ENCODE measurements around the gene THUMPD2.
"Not testable (repeated sequence)": the region's sequence is repeated elsewhere in the genome, so short reads cannot be mapped to it uniquely, and the experiment has no call there.

The THUMPD2 gene, protein sequence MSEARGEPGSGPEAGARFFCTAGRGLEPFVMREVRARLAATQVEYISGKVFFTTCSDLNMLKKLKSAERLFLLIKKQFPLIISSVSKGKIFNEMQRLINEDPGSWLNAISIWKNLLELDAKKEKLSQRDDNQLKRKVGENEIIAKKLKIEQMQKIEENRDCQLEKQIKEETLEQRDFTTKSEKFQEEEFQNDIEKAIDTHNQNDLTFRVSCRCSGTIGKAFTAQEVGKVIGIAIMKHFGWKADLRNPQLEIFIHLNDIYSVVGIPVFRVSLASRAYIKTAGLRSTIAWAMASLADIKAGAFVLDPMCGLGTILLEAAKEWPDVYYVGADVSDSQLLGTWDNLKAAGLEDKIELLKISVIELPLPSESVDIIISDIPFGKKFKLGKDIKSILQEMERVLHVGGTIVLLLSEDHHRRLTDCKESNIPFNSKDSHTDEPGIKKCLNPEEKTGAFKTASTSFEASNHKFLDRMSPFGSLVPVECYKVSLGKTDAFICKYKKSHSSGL

GRCh38 chr2:39778775-39779340 is at the start of gene THUMPD2:
Gene THUMPD2, minus strand, starts transcription at chr2:39779258. Its CDS starts 19 bp downstream, at chr2:39779239.
- peak; percentile 26 for DNase-seq (ENCODE audit: low read depth)

DNA sequence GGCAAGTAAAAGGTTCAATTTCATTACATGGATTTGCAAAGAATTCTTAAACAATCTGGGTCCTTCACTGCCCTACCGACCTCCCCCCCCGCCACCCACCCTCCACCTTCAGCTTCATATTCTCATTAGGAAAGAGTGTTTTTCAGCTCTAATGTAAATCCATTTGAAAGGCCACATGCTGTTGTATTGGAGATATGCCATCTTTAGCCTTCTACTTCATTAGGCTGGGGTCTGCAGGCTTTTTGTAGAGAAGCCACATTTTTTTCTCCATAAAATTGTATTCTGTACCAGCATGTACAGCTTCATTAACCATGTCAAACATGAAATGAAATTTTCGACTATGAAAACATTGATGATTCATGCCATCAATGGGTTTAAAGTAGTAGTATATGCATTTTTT is 42.8 kb upstream of the THUMPD2 start:
- no peak for DNase-seq (ENCODE audit: low read depth)

GRCh38 chr2:39816845-39817244 is 37.8 kb upstream of the THUMPD2 start:
- no peak for DNase-seq (ENCODE audit: low read depth)

- no peak for DNase-seq (ENCODE audit: low read depth)
Observed at GRCh38 chr2:39816428-39816827, 37.4 kb upstream of the THUMPD2 start.

- peak; percentile 22 for DNase-seq (ENCODE audit: low read depth)
Observed at GRCh38 chr2:39805936-39806608, 27.0 kb upstream of the THUMPD2 start.

- no peak for DNase-seq (ENCODE audit: low read depth)
Observed at GRCh38 chr2:39803839-39804238, 24.8 kb upstream of the THUMPD2 start.

GRCh38 chr2:39800752-39801151 is 21.7 kb upstream of the THUMPD2 start:
- no peak for DNase-seq (ENCODE audit: low read depth)

DNA sequence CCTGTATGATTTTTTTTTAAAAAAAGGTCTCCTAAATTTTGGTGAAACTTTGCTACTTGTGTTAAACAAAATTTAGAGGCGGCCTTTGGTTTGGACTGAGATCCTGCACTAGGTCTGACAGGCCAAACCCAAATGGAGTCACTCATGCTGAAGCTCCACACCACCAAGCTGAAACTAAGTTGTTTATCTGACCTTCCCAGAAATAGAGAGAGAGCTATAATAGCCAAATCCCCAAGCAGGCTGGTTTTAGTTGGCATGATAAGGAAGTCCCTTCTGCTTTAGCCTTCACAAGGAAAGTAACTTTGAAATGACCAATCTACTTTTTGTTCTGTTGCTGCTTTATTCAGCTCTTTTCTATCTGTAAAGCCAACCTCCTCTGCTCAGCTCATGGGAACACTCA is 17.1 kb upstream of the THUMPD2 start:
- DNase-seq (ENCODE audit: low read depth) = no peak

- DNase-seq (ENCODE audit: low read depth) = not testable (repeated sequence)
Observed at GRCh38 chr2:39790216-39790818, 11.3 kb upstream of the THUMPD2 start.

- DNase-seq (ENCODE audit: low read depth) = no peak
Observed at GRCh38 chr2:39787950-39788349, 8.9 kb upstream of the THUMPD2 start.

DNA sequence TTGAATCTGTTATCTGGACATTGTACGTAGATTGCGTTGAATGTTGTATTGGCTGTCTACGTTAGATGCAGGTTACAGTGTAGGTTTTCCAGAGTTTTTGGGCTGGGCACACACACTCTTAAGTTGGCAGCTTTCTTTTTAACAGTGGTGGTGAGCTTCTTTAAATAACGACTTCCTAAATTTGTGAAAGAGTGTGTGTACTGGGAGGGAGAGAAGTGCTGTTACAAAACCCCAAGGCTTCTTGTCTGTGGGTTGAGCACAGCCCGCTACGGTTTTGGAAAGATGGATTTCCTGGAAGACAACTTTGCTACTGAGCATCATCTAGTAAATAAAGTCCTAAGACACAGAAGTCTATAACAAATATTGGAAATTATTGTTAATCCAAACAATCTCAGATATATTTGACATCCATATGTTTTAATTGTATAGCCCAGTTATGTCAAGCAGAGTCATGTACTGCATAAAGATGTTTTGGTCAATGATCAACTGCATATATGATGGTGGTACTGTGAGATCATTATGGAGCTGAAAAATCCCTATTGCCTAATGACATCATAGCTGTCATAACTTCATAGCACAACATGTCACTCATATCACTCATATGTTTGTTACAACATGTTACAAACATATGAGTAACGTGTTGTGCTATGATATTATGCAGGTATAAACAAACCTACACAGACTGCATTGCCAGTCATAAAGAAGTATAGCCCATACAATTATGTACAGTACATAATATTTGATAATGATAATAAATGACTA is 7.9 kb upstream of the THUMPD2 start:
- DNase-seq (ENCODE audit: low read depth) = no peak

DNA sequence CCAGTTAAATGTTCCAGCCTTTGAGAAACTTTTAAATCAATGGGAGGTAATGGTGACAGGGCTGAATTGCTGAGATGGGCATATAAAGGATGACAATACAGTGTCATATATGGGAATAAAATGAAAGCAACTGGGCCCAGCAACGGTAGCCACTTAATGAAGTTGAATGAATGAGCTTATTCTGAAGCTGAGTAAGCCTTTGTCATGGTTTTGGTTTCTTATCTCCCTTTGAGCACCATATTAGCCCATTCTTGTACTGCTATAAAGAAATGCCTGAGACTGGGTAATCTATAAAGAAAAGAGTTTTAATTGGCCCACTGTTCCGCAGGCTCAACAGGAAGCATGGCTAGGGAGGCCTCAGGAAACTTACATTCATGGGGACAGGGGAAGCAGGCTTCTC is 3.5 kb upstream of the THUMPD2 start:
- DNase-seq (ENCODE audit: low read depth) = no peak

DNA sequence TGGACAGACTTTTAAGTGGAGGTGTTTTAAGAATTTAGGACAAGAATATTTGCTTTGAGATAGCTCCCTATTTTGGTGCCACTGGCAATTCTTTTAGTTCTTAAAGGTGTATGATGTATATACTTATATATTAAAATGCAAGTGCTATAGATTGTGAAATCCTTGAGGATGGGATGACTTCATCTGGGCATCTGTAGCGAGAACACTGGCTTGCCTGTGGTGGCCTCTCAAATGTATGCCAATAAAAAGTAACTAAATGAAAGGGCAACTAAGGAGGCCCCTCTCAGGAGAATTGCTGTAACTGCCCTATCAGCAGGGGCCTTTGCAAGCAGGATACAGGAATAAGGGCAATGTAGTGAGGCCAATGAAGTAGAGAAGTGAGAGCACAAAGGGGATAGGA is 2.6 kb upstream of the THUMPD2 start:
- no peak for DNase-seq (ENCODE audit: low read depth)

GRCh38 chr2:39780825-39781600 is 2.0 kb upstream of the THUMPD2 start:
- no peak for DNase-seq (ENCODE audit: low read depth)

GRCh38 chr2:39779927-39780326 is 869 bp upstream of the THUMPD2 start:
- DNase-seq (ENCODE audit: low read depth) = no peak

DNA sequence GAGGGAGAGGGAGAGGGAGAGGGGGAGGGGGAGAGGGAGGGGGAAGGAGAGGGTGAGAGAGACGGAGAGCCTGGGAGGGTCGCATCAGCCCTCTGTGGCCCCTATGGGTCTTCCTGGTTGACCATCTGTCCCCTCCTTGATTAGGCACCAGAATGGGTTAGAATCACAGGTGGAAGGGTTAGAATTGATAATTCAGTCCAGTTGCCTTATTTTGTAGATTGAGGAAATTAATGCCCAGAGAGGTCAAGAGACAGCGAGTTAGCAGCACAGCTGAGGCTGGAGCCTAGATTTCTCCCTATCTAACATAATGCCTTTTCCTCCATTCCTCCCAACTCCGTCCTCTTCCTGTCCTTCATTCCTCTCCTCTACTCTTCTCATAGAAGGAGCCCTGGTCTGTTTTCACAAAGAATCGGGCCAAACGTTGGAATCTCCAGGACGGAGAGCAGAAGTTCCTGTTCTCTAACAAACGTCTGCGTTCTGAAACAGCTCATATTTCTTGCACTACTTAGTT is 338 bp upstream of the THUMPD2 start:
- no peak for DNase-seq (ENCODE audit: low read depth)

DNA sequence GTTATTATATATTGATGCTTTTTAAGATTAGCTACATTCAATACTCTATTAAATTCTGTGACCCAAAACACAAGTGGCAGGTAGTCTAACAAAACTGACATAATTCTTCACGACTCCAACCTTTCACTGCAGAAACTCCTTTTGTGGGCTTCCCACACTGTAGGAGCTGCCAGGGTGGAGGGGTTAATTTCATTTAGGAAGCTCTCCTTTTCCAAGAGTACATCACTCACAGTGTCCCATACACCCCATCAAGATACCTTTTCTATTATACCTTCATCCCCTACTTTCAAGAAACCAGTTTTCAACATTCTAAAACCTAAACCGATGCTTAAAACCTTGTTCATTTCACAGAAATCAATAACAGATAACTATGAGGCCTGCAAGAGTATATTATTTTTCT is 825 bp downstream of the THUMPD2 start:
- no peak for DNase-seq (ENCODE audit: low read depth)

DNA sequence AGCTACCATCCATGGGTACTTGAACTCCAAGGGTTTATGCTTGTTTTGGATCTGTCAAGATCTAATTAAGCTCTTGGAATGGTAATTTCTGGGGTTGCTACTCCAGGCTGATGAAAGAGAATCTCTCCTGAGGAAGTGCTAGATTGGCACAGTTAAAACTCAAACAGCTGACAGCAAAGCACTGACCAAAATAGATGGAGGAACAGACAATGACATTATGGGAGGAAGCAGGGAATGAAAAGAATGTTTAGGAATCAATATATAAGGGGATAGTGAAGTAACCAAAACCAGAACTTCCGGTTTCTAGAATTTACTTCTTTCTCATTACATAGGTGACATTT is 6.3 kb downstream of the THUMPD2 start:
- DNase-seq (ENCODE audit: low read depth) = no peak

DNA sequence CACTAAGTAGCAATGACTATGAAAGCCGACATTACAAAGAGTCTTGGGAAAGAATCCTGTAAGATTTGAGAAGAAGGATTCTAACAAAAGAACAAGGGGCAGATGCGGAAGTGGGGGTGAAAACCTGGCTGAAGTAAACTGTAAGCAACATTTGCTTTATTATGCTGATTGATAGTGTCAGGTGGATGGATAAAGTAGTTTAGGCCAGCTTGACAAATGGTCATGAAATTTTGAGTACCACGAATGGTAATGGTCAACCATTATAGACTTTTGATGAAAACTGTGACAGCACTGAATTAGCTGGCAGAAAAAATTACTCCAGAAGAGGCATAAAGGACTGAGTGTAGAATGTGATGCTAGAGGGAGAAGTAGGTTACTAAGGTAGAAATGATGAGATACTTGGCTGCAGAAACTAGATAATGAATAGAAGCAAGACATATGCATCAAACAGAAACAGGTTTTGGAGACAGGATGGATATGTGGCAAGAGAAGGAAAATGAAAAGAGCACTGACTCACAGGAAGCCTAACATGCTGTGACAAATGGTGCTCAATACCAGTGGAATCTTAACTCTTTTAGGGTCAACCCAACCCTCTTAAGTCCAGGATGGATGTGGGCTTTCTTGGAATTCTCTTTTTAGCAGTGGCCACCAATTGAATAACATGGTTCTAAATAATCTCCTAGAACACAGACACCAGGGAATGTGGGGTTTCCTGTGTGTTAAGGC is 6.8 kb downstream of the THUMPD2 start:
- peak; percentile 11 for DNase-seq (ENCODE audit: low read depth)

GRCh38 chr2:39762448-39762847 is 16.6 kb downstream of the THUMPD2 start:
- no peak for DNase-seq (ENCODE audit: low read depth)
